ENCODE data around the gene CD24. TPM values are rescaled to one million over a fixed set of nuclear protein-coding genes. Genes with fewer than 3 reads are reported as not detected.

The CD24 gene
- total RNA-seq, 1 donor from 2014 or later, result 16.7 TPM

GRCh38 chr6:106959985-106960384 is 14.5 kb downstream of the CD24 start:
- Histone ChIP-seq H3K4me3 (ENCODE audit: low read length in 3 of 3) (no peak overlapping the region), H3K9me3 (ENCODE audit: control insufficient read depth in 3 of 3, low read length in 3 of 3) (no peaks in the 10 kb centered on the region), H3K9ac (ENCODE audit: low read depth in 1 of 3, low read length in 3 of 3) (no peak overlapping the region), H3K4me1 (ENCODE audit: control insufficient read depth in 3 of 3, insufficient read depth in 3 of 3, low read length in 3 of 3) (no peaks in the 10 kb centered on the region), H3K36me3 (ENCODE audit: control insufficient read depth in 3 of 3, insufficient read depth in 3 of 3, low read length in 3 of 3) (no peaks in the 10 kb centered on the region), H3K27me3 (ENCODE audit: control insufficient read depth in 3 of 3, insufficient read depth in 3 of 3, low read length in 3 of 3) (no peaks in the 10 kb centered on the region), H3K27ac (ENCODE audit: low read depth, low read length) (no peak overlapping the region)

GRCh38 chr6:106939848-106940247 is 34.7 kb downstream of the CD24 start:
- no peak overlapping the region for H3K27ac ChIP-seq (ENCODE audit: low read depth, low read length)
- H3K36me3 ChIP-seq (ENCODE audit: control insufficient read depth in 3 of 3, insufficient read depth in 3 of 3, low read length in 3 of 3), result no peaks in the 10 kb centered on the region
- H3K9ac ChIP-seq (ENCODE audit: low read depth in 1 of 3, low read length in 3 of 3), result no peak overlapping the region
- peaks cover 0 to 7% (median 0%) of the 10 kb centered on the region in 3 donors for H3K27me3 ChIP-seq (ENCODE audit: control insufficient read depth in 3 of 3, insufficient read depth in 3 of 3, low read length in 3 of 3)
- H3K9me3 ChIP-seq (ENCODE audit: control insufficient read depth in 3 of 3, low read length in 3 of 3), result no peaks in the 10 kb centered on the region
- no peaks in the 10 kb centered on the region for H3K4me1 ChIP-seq (ENCODE audit: control insufficient read depth in 3 of 3, insufficient read depth in 3 of 3, low read length in 3 of 3)
- H3K4me3 ChIP-seq (ENCODE audit: low read length in 3 of 3), result no peak overlapping the region

GRCh38 chr6:106939208-106939607 is 35.3 kb downstream of the CD24 start:
- no peaks in the 10 kb centered on the region for H3K4me1 ChIP-seq (ENCODE audit: control insufficient read depth in 3 of 3, insufficient read depth in 3 of 3, low read length in 3 of 3)
- H3K36me3 ChIP-seq (ENCODE audit: control insufficient read depth in 3 of 3, insufficient read depth in 3 of 3, low read length in 3 of 3), result no peaks in the 10 kb centered on the region
- H3K4me3 ChIP-seq (ENCODE audit: low read length in 3 of 3), result no peak overlapping the region
- no peak overlapping the region for H3K9ac ChIP-seq (ENCODE audit: low read depth in 1 of 3, low read length in 3 of 3)
- H3K9me3 ChIP-seq (ENCODE audit: control insufficient read depth in 3 of 3, low read length in 3 of 3), result no peaks in the 10 kb centered on the region
- no peak overlapping the region for H3K27ac ChIP-seq (ENCODE audit: low read depth, low read length)
- H3K27me3 ChIP-seq (ENCODE audit: control insufficient read depth in 3 of 3, insufficient read depth in 3 of 3, low read length in 3 of 3), result peaks cover 0 to 7% (median 0%) of the 10 kb centered on the region in 3 donors

- Histone ChIP-seq H3K36me3 (ENCODE audit: control insufficient read depth in 3 of 3, insufficient read depth in 3 of 3, low read length in 3 of 3) (no peaks in the 10 kb centered on the region), H3K27ac (ENCODE audit: low read depth, low read length) (no peak overlapping the region), H3K9ac (ENCODE audit: low read depth in 1 of 3, low read length in 3 of 3) (no peak overlapping the region), H3K27me3 (ENCODE audit: control insufficient read depth in 3 of 3, insufficient read depth in 3 of 3, low read length in 3 of 3) (peaks cover 0 to 5% (median 0%) of the 10 kb centered on the region in 3 donors), H3K4me1 (ENCODE audit: control insufficient read depth in 3 of 3, insufficient read depth in 3 of 3, low read length in 3 of 3) (no peaks in the 10 kb centered on the region), H3K4me3 (ENCODE audit: low read length in 3 of 3) (no peak overlapping the region), H3K9me3 (ENCODE audit: control insufficient read depth in 3 of 3, low read length in 3 of 3) (no peaks in the 10 kb centered on the region)
Measured at GRCh38 chr6:106927531-106928398, 46.8 kb downstream of the CD24 start.

GRCh38 chr6:106925948-106926347 is 48.6 kb downstream of the CD24 start:
- no peak overlapping the region for H3K9ac ChIP-seq (ENCODE audit: low read depth in 1 of 3, low read length in 3 of 3)
- H3K9me3 ChIP-seq (ENCODE audit: control insufficient read depth in 3 of 3, low read length in 3 of 3), result no peaks in the 10 kb centered on the region
- no peaks in the 10 kb centered on the region for H3K4me1 ChIP-seq (ENCODE audit: control insufficient read depth in 3 of 3, insufficient read depth in 3 of 3, low read length in 3 of 3)
- no peaks in the 10 kb centered on the region for H3K36me3 ChIP-seq (ENCODE audit: control insufficient read depth in 3 of 3, insufficient read depth in 3 of 3, low read length in 3 of 3)
- H3K4me3 ChIP-seq (ENCODE audit: low read length in 3 of 3), result no peak overlapping the region
- peaks cover 0 to 5% (median 0%) of the 10 kb centered on the region in 3 donors for H3K27me3 ChIP-seq (ENCODE audit: control insufficient read depth in 3 of 3, insufficient read depth in 3 of 3, low read length in 3 of 3)
- no peak overlapping the region for H3K27ac ChIP-seq (ENCODE audit: low read depth, low read length)

GRCh38 chr6:106924694-106925523 is 49.6 kb downstream of the CD24 start:
- Histone ChIP-seq H3K27me3 (ENCODE audit: control insufficient read depth in 3 of 3, insufficient read depth in 3 of 3, low read length in 3 of 3) (peaks cover 0 to 2% (median 0%) of the 10 kb centered on the region in 3 donors), H3K4me3 (ENCODE audit: low read length in 3 of 3) (no peak overlapping the region), H3K9me3 (ENCODE audit: control insufficient read depth in 3 of 3, low read length in 3 of 3) (no peaks in the 10 kb centered on the region), H3K36me3 (ENCODE audit: control insufficient read depth in 3 of 3, insufficient read depth in 3 of 3, low read length in 3 of 3) (no peaks in the 10 kb centered on the region), H3K9ac (ENCODE audit: low read depth in 1 of 3, low read length in 3 of 3) (no peak overlapping the region), H3K4me1 (ENCODE audit: control insufficient read depth in 3 of 3, insufficient read depth in 3 of 3, low read length in 3 of 3) (no peaks in the 10 kb centered on the region), H3K27ac (ENCODE audit: low read depth, low read length) (no peak overlapping the region)

- H3K4me1 ChIP-seq (ENCODE audit: control insufficient read depth in 3 of 3, insufficient read depth in 3 of 3, low read length in 3 of 3), result no peaks in the 10 kb centered on the region
- H3K36me3 ChIP-seq (ENCODE audit: control insufficient read depth in 3 of 3, insufficient read depth in 3 of 3, low read length in 3 of 3), result no peaks in the 10 kb centered on the region
- no peak overlapping the region for H3K27ac ChIP-seq (ENCODE audit: low read depth, low read length)
- H3K4me3 ChIP-seq (ENCODE audit: low read length in 3 of 3), result no peak overlapping the region
- no peaks in the 10 kb centered on the region for H3K9me3 ChIP-seq (ENCODE audit: control insufficient read depth in 3 of 3, low read length in 3 of 3)
- H3K9ac ChIP-seq (ENCODE audit: low read depth in 1 of 3, low read length in 3 of 3), result no peak overlapping the region
- H3K27me3 ChIP-seq (ENCODE audit: control insufficient read depth in 3 of 3, insufficient read depth in 3 of 3, low read length in 3 of 3), result no peaks in the 10 kb centered on the region
Measured at GRCh38 chr6:106922626-106923025, 51.9 kb downstream of the CD24 start.

Other genes with a start within 250 kb of the CD24 start
- 23.0 TPM for gene MTRES1, start 53.5 kb upstream of the CD24 start, total RNA-seq
- gene BEND3, start 140.8 kb upstream of the CD24 start, total RNA-seq, result 2.1 TPM

All from skeletal muscle tissue (tissue), 4 donors.